HCT116 (cell line): ENCODE data around the gene COMTD1.
"Not testable (repeated sequence)": the region's sequence is repeated elsewhere in the genome, so short reads cannot be mapped to it uniquely, and the experiment has no call there.

Experiments
- CTCF ChIP-seq, 3 experiments: fragments of 200-600 bp in 1 of 3; sonication (generic) in 1 of 3; IDR thresholded peaks in 2 of 3; conservative IDR thresholded peaks in 1 of 3; 2 replicates each; pipeline ENCODE4 v1.5.1; 2012 to 2017; ENCODE audit warnings: low read depth in 2 of 3, low read length in 2 of 3, antibody characterized with exemption in 1 of 3, borderline replicate concordance in 1 of 3, control low read depth in 1 of 3, mild to moderate bottlenecking in 1 of 3, mixed read lengths in 1 of 3, mixed run types in 1 of 3, moderate library complexity in 1 of 3; ENCODE audit not compliant: insufficient read depth in 1 of 3
- EZH2phosphoT487 ChIP-seq: fragments of 200-600 bp; IDR thresholded peaks from 2 replicates; pipeline ENCODE4 v1.6.1; 2018; ENCODE audit warnings: antibody characterized with exemption, borderline replicate concordance
- REST ChIP-seq: IDR thresholded peaks from 2 replicates; pipeline ENCODE4 v1.6.1; 2012; ENCODE audit warnings: low read depth
- SP1 ChIP-seq: IDR thresholded peaks from 2 replicates; pipeline ENCODE4 v1.6.1; 2012; ENCODE audit warnings: low read depth
- ZNF274 ChIP-seq: fragments of 200-500 bp; sonication (Bioruptor generic); IDR thresholded peaks from 2 replicates; pipeline ENCODE4 v1.6.1; 2014; ENCODE audit warnings: mild to moderate bottlenecking, low read depth, low read length, inconsistent platforms

- not testable (repeated sequence) for TF ChIP-seq CTCF (IDR thresholded peaks at IDR 0.05 in 2 of 3, conservative IDR thresholded peaks at IDR 0.05 in 1 of 3; ENCODE audit: borderline replicate concordance in 1 of 3, insufficient read depth in 1 of 3, low read depth in 2 of 3, low read length in 2 of 3); ZNF274; REST; EZH2phosphoT487; SP1
Observed at GRCh38 chr10:75221492-75221891, 14.3 kb downstream of the COMTD1 start.
